ENCODE data around the gene GDF10.

- TF ChIP-seq CTCF (IDR thresholded peaks at IDR 0.05; ENCODE audit: low read depth, low read length) (no peak), EZH2phosphoT487 (IDR thresholded peaks at IDR 0.05; ENCODE audit: low read depth) (no peak)
Measured at GRCh38 chr10:47268696-47269095, 31.3 kb upstream of the GDF10 start.

Data from OCI-LY3 (cell line).